ENCODE measurements around the gene TMEM141. TPM values are rescaled to one million over a fixed set of nuclear protein-coding genes. Genes with fewer than 3 reads are reported as not detected.
"Not testable (repeated sequence)": the region's sequence is repeated elsewhere in the genome, so short reads cannot be mapped to it uniquely, and the experiment has no call there.

Gene TMEM141
- total and polyA plus RNA-seq, 11 donors, result 45.6 to 122 (median 66.9) TPM

DNA sequence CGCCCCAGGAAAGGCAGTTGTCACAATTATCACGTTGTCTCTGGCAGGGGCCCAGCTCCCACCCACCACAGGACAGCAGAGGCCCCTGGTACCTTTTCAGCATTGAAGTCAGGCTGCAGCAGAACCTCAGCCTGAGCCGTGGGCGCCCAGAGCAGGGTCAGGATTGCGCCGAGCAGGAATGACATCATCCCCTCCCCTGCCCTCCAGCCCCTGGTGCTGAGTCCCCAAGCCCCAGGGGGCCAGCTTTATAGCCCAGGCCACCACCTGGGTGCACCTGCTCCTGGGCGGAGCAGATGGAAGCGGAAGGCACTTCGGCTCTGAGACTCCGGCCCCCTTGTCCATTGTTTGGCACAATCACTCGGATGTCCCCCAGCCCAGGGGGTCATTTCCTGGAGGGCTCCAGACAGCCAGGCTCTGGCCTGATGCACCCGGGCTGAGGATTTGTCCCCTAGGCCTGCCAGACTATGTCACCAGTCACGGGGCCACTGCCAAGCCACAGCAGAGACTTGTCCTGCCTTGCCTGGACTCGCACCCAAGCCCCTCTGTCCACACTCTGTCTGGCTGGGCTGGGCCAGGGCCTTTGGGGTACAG, 26.7 kb upstream of the TMEM141 start, which contains the start of gene LCN15:
Gene LCN15, minus strand, starts transcription at position 218 of the 591 bp plus-strand sequence. Its CDS starts 30 bp downstream, at position 188.
- DNase-seq (peak in 1 of 5 donors; percentile 51), ATAC-seq (peak in 3 of 4 donors; percentile 5 to 26 (median 8))
- 65 to 81% (median 69%) methylated on average over 9 to 14 of the region's 14 CpGs for WGBS, 4 donors
- Histone ChIP-seq H3K27ac (peak within 1 kb of the TSS in 5 of 12 donors; percentile 18 to 65 (median 41)), H3K4me3 (no peak within 1 kb of the TSS), H3K4me1 (peaks cover 0 to 16% (median 2%) of the 10 kb centered on the region in 12 donors), H3K9me3 (no peaks in the 10 kb centered on the region), H3K27me3 (peaks cover 0 to 7% (median 3%) of the 10 kb centered on the region in 9 donors), H3K36me3 (no peaks in the 10 kb centered on the region)
- TF ChIP-seq, protein P1, sequence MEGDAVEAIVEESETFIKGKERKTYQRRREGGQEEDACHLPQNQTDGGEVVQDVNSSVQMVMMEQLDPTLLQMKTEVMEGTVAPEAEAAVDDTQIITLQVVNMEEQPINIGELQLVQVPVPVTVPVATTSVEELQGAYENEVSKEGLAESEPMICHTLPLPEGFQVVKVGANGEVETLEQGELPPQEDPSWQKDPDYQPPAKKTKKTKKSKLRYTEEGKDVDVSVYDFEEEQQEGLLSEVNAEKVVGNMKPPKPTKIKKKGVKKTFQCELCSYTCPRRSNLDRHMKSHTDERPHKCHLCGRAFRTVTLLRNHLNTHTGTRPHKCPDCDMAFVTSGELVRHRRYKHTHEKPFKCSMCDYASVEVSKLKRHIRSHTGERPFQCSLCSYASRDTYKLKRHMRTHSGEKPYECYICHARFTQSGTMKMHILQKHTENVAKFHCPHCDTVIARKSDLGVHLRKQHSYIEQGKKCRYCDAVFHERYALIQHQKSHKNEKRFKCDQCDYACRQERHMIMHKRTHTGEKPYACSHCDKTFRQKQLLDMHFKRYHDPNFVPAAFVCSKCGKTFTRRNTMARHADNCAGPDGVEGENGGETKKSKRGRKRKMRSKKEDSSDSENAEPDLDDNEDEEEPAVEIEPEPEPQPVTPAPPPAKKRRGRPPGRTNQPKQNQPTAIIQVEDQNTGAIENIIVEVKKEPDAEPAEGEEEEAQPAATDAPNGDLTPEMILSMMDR (IDR thresholded peaks at IDR 0.05), result no peak
- no peak for TF ChIP-seq POLR2A (IDR thresholded peaks at IDR 0.05)
- intact Hi-C loops (cut with DNase I), result no loop called here

DNA sequence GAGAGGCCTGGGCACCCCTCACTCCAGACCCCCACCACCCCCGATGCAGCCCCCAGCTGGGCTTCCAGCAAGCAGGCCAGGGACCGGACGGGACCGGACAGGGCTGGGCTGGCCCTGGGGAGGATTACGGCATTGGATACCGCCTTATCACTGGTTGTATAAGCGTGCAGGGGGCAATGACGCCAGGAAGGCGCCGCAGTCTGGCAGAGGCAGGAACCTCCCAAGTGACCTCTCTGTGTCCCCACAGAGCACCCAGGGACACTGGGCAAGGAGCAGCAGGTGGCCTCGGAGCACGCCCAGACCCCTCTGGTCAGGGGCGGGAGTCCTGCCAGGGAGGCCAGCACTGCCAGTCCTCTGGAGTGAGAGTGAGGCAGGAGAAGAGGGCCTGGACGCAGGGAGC, 26.1 kb upstream of the TMEM141 start:
- WGBS, 4 donors, result 71 to 98% (median 82%) methylated on average over 6 to 14 of the region's 14 CpGs
- intact Hi-C loops (cut with DNase I), result no loop called here
- TF ChIP-seq POLR2A (IDR thresholded peaks at IDR 0.05), result no peak
- TF ChIP-seq, protein P1 (IDR thresholded peaks at IDR 0.05), result no peak
- Histone ChIP-seq H3K9me3 (no peaks in the 10 kb centered on the region), H3K27me3 (peaks cover 0 to 7% (median 3%) of the 10 kb centered on the region in 9 donors), H3K4me3 (no peak overlapping the region), H3K4me1 (peaks cover 0 to 16% (median 2%) of the 10 kb centered on the region in 12 donors), H3K36me3 (no peaks in the 10 kb centered on the region), H3K27ac (peak overlapping the region in 5 of 12 donors; percentile 18 to 65 (median 41))
- DNase-seq, result peak in 3 of 5 donors; percentile 20 to 66 (median 55)
- ATAC-seq, result peak; percentile 40 to 80 (median 52)

DNA sequence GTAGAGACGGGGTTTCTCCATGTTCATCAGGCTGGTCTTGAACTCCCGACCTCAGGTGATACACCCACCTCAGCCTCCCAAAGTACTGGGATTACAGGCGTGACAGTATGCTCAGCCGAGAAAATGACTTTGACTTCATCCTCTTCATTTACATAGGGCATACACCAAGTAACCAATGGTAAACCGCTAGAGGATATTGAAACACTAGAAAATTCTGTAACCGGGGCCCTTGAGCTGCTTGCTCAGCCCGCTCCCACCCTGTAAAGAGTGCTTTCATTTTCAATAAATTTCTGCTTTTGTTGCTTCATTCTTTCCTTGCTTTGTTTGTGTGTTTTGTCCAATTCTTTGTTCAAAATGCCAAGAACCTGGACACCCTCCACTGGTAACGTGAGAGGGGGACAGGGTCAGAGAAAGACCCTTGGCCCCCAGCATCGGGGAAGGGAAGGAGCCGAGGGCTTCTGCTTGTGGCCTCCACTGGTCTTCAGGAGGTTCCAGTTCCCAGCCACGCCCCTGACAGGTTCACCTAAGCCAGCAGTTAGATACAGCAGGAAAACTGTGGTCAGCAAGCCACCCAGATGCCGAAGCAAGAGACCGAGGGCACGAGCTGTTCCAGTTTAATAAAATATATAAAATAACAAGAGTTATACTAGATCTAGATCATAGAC, 25.3 kb upstream of the TMEM141 start:
- H3K9me3 ChIP-seq; ATAC-seq; H3K27me3 ChIP-seq; DNase-seq; intact Hi-C loops (cut with DNase I); H3K36me3 ChIP-seq; H3K4me3 ChIP-seq: not testable (repeated sequence)
- peaks cover 0 to 14% (median 0%) of the 10 kb centered on the region in 12 donors for H3K4me1 ChIP-seq
- 85 to 91% (median 89%) methylated on average over 14 of the region's 14 CpGs for WGBS, 4 donors
- peak overlapping the region in 2 of 12 donors; percentile 1 to 35 for H3K27ac ChIP-seq

DNA sequence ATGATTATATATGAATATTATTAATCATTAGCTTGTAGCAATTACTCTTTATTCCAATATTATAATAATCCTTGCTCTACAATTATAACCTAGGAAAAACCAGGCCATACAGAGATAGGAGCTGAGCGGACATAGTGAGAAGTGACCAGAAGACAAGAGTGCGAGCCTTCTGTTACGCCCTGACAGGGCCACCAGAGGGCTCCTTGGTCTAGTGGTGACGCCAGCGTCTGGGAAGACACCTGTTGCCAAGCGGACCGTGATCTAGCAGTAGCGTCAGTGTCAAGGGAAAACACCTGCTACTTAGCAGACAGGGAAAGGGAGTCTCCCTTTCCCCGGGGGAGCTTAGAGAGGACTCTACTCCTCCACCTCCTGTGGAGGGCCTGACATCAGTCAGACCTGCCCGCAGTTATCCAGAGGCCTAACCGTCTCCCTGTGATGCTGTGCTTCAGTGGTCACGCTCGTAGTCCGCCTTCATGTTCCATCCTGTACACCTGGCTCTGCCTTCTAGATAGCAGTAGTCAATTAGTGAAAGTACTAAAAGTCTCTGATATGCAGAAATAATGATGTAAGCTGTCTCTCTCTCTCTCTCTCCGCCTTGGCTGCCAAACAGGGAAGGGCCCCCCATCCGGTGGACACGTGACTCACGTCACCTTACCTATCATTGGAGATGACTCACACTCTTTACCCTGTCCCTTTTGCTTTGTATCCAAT, 24.6 kb upstream of the TMEM141 start:
- TF ChIP-seq, protein P1 (IDR thresholded peaks at IDR 0.05), result peak; percentile 17 to 45 (median 40)
- peak in 4 of 5 donors; percentile 40 to 73 (median 60) for DNase-seq
- H3K27me3 ChIP-seq; H3K9me3 ChIP-seq; H3K27ac ChIP-seq; ATAC-seq; intact Hi-C loops (cut with DNase I); H3K4me1 ChIP-seq; H3K4me3 ChIP-seq; H3K36me3 ChIP-seq: not testable (repeated sequence)
- WGBS, 4 donors, result 37 to 63% (median 47%) methylated on average over 12 to 18 of the region's 18 CpGs

Measured in heart left ventricle (tissue), 16 donors.